Memory B cell (primary cell): Measurements from ENCODE around the gene FIBCD1.

Source experiments
- ATAC-seq: fragments of 150-1000 bp; cut with Tn5 transposase; 2 replicates; pipeline ENCODE4 v1.10.0; 2021; ENCODE audit warnings: low read depth, mild to moderate bottlenecking, moderate library complexity
- DNase-seq, 2 donors: peaks; one replicate each; pipeline ENCODE4 v3.0.0; 2022; ENCODE audit warnings: low spot score in 2 of 2
- H3K27ac Mint-ChIP-seq: one replicate; pipeline ENCODE4 v1.8.0; 2022; ENCODE audit warnings: mild to moderate bottlenecking, moderate library complexity, mixed read lengths
- H3K27me3 Mint-ChIP-seq: one replicate; pipeline ENCODE4 v1.8.0; 2022; ENCODE audit warnings: mixed read lengths
- H3K36me3 Mint-ChIP-seq: one replicate; pipeline ENCODE4 v1.8.0; 2022; ENCODE audit warnings: mild to moderate bottlenecking, mixed read lengths
- H3K4me1 Mint-ChIP-seq: one replicate; pipeline ENCODE4 v1.8.0; 2022; ENCODE audit warnings: mixed read lengths
- H3K4me3 Mint-ChIP-seq: one replicate; pipeline ENCODE4 v1.8.0; 2022; ENCODE audit warnings: mild to moderate bottlenecking, moderate library complexity, mixed read lengths
- H3K9me3 Mint-ChIP-seq: one replicate; pipeline ENCODE4 v1.8.0; 2022; ENCODE audit warnings: mixed read lengths

FIBCD1 gene

GRCh38 chr9:130952065-130952762 is 13.2 kb upstream of the FIBCD1 start:
- Mint-ChIP-seq H3K4me3 (no peak overlapping the region), H3K9me3 (peaks cover 1% of the 10 kb centered on the region), H3K4me1 (no peaks in the 10 kb centered on the region), H3K36me3 (no peaks in the 10 kb centered on the region), H3K27ac (no peak overlapping the region), H3K27me3 (peaks cover 20% of the 10 kb centered on the region)
- ATAC-seq: no peak
- no peak for DNase-seq

DNA sequence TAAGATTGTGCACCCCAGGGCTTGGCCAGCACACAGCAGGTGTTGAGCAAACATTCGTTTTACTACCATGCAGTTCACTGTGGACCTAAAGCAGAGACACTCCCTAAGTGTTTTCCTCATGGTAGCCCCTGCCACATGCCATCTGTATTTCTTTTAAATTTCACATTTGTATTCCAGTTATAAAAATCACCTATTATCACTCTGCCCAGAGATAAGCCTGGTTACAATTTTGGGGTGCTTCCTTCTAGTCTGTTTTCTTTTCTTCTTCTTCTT is 10.9 kb upstream of the FIBCD1 start:
- peaks cover 25% of the 10 kb centered on the region for H3K27me3 Mint-ChIP-seq
- ATAC-seq (no peak), DNase-seq (no peak)
- H3K9me3 Mint-ChIP-seq: peaks cover 1% of the 10 kb centered on the region
- H3K4me3 Mint-ChIP-seq: no peak overlapping the region
- H3K36me3 Mint-ChIP-seq: no peaks in the 10 kb centered on the region
- H3K27ac Mint-ChIP-seq: no peak overlapping the region
- no peaks in the 10 kb centered on the region for H3K4me1 Mint-ChIP-seq

DNA sequence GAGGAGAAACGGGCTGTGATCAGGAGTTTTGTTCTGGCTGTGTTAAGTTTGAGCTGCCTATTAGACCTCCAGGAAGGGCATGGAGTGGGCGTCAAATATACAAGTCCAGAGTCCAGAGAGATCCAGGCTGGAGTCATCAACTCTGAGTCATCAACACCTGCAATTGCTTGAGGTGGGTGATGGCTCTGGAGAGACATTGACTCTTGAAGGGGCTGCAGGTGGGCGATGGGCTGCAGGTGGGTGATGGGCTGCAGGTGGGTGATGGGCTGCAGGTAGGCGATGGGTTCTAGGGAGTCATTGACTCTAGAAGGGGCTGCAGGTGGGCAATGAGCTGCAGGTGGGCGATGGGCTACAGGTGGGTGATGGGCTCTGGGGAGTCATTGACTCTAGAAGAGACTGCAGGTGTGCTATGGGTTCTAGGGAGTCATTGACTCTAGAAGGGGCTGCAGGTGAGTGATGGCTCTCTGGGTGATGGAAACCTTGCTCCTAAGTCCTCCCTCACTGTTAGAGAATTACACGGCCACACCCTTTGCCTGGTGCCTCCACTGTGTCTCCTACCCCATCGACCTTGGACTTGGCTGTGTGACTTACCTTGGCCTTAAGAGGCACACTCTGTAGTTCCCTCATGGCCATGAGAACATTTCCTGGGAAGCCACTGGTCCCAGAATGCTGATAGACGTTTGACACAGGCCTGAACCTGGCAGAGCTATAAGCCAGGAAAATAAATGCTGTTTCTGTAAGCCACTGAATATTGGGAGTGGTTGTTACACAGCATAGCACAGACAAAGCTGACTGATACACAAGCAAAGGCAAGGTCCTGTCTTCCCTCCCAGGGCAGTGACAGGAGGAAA is 10.4 kb upstream of the FIBCD1 start:
- Mint-ChIP-seq H3K4me3 (no peak overlapping the region), H3K27me3 (peaks cover 25% of the 10 kb centered on the region), H3K27ac (no peak overlapping the region), H3K4me1 (no peaks in the 10 kb centered on the region), H3K9me3 (peaks cover 1% of the 10 kb centered on the region), H3K36me3 (no peaks in the 10 kb centered on the region)
- DNase-seq (no peak), ATAC-seq (no peak)

DNA sequence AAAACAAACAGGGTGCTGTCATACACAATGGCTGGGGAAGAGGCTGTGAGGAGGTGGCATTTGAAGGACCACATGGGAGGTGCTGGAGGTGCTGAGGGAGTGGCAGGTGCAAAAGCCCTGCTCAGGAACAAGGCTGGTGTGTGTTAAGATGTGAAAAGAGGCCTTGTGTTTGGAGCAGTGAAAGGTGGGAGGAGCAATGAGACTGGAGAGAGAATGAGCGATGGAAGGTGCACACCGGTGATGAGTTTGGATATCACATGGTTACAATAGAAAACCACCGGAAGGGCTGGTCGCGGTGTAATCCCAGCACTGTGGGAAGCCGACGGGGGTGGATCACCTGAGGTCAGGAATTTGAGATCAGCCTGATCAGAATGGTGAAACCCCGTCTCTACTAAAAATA is 9.2 kb upstream of the FIBCD1 start:
- H3K27ac Mint-ChIP-seq: no peak overlapping the region
- no peak for ATAC-seq
- H3K27me3 Mint-ChIP-seq: peaks cover 27% of the 10 kb centered on the region
- no peak for DNase-seq
- no peaks in the 10 kb centered on the region for H3K36me3 Mint-ChIP-seq
- H3K4me1 Mint-ChIP-seq: no peaks in the 10 kb centered on the region
- H3K4me3 Mint-ChIP-seq: no peak overlapping the region
- H3K9me3 Mint-ChIP-seq: peaks cover 1% of the 10 kb centered on the region

GRCh38 chr9:130947618-130948140 is 8.6 kb upstream of the FIBCD1 start:
- DNase-seq: no peak
- peaks cover 27% of the 10 kb centered on the region for H3K27me3 Mint-ChIP-seq
- no peak overlapping the region for H3K4me3 Mint-ChIP-seq
- H3K36me3 Mint-ChIP-seq: no peaks in the 10 kb centered on the region
- no peak for ATAC-seq
- no peak overlapping the region for H3K27ac Mint-ChIP-seq
- H3K9me3 Mint-ChIP-seq: peaks cover 1% of the 10 kb centered on the region
- no peaks in the 10 kb centered on the region for H3K4me1 Mint-ChIP-seq

DNA sequence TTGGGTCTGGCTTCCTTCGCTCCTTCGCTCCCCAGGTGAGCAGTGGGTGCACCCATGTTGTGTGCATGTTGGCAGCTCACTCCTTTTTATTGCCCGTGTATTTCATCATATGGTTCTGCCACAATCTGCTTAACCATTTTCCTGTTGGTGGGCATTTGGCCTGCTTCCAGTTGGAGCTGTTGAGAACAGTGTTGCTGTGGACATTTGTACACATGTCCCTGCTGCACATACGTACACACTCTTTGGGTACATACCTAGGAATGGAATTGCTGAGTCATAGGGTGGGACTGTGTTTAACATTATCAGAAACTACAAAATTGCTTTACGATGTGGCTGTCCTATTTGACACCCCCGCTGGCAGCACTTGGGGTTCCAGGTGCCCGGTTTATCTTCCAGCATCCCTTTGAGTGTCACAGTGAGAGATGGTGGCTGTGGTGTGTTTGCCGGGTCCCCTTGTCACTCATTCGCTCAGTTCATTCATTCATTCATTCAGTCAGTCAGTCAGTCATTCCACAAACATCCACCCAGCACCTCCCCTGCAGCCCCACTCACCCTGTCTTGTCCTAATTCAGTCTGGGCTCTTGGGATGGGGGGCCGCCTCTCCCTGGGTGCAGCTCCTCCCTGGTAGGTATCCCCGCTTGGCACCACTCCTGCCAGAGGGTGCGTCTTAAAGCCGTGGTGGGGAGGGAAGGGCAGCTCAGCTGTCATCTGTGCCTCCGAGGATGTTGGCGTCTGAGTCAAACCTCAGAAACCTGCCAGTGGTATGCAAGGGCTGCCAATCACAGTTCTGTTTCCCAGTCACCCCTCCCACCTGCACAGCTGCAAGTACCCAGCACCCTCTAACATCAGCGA is 7.9 kb upstream of the FIBCD1 start:
- H3K9me3 Mint-ChIP-seq: peaks cover 1% of the 10 kb centered on the region
- ATAC-seq: no peak
- H3K27ac Mint-ChIP-seq: no peak overlapping the region
- no peak overlapping the region for H3K4me3 Mint-ChIP-seq
- no peak for DNase-seq
- H3K4me1 Mint-ChIP-seq: no peaks in the 10 kb centered on the region
- H3K36me3 Mint-ChIP-seq: no peaks in the 10 kb centered on the region
- H3K27me3 Mint-ChIP-seq: peaks cover 28% of the 10 kb centered on the region

- no peak for DNase-seq
- Mint-ChIP-seq H3K9me3 (peaks cover under 1% of the 10 kb centered on the region), H3K4me1 (peaks cover 8% of the 10 kb centered on the region), H3K27me3 (peaks cover 33% of the 10 kb centered on the region), H3K27ac (no peak overlapping the region), H3K4me3 (no peak overlapping the region), H3K36me3 (no peaks in the 10 kb centered on the region)
- no peak for ATAC-seq
These were observed 6.1 kb upstream of the FIBCD1 start for GRCh38 chr9:130945173-130945572.

DNA sequence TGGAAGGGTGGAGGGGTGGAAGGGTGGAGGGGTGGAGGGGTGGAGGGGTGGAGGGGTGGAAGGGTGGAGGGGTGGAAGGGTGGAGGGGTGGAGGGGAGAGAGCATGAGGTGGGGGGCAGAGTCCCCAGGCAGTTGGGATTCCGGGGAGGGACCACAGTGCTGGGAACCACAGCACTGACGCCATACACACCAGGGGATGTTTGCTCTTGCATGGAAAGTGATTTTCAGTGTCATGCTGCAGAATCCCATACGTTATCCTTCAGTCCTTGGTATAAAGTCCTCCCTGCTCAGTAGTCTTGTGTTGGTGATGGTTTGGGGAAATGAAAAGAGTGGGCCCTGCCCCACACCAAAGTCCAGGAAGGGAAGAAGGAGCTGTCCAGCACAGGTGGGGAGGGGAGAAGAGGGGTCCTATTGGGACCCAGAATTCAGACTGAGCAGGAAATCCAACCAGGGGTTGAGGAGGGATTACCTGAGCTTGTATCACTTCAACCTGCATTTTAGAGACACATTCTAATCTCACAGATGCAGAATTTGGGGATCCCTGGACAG is 5.5 kb upstream of the FIBCD1 start:
- Mint-ChIP-seq H3K9me3 (no peaks in the 10 kb centered on the region), H3K27me3 (peaks cover 31% of the 10 kb centered on the region), H3K36me3 (no peaks in the 10 kb centered on the region), H3K27ac (no peak overlapping the region), H3K4me3 (no peak overlapping the region), H3K4me1 (peaks cover 8% of the 10 kb centered on the region)
- ATAC-seq (no peak), DNase-seq (no peak)

GRCh38 chr9:130943777-130944176 is 4.7 kb upstream of the FIBCD1 start:
- no peaks in the 10 kb centered on the region for H3K36me3 Mint-ChIP-seq
- no peak overlapping the region for H3K4me3 Mint-ChIP-seq
- no peaks in the 10 kb centered on the region for H3K9me3 Mint-ChIP-seq
- H3K27ac Mint-ChIP-seq: no peak overlapping the region
- peaks cover 28% of the 10 kb centered on the region for H3K27me3 Mint-ChIP-seq
- DNase-seq: no peak
- ATAC-seq: no peak
- peaks cover 9% of the 10 kb centered on the region for H3K4me1 Mint-ChIP-seq

GRCh38 chr9:130943221-130943620 is 4.2 kb upstream of the FIBCD1 start:
- Mint-ChIP-seq H3K36me3 (no peaks in the 10 kb centered on the region), H3K27ac (no peak overlapping the region)
- no peak for DNase-seq

GRCh38 chr9:130942679-130943078 is 3.6 kb upstream of the FIBCD1 start:
- no peak for DNase-seq
- Mint-ChIP-seq H3K27ac (no peak overlapping the region), H3K27me3 (peaks cover 28% of the 10 kb centered on the region), H3K36me3 (no peaks in the 10 kb centered on the region), H3K9me3 (no peaks in the 10 kb centered on the region), H3K4me1 (peaks cover 10% of the 10 kb centered on the region), H3K4me3 (no peak overlapping the region)
- ATAC-seq: no peak

More at GRCh38 chr9:130943221-130943620, 4.2 kb upstream of the FIBCD1 start:
- H3K4me1 Mint-ChIP-seq: peaks cover 10% of the 10 kb centered on the region
- no peak overlapping the region for H3K4me3 Mint-ChIP-seq
- no peak for ATAC-seq
- no peaks in the 10 kb centered on the region for H3K9me3 Mint-ChIP-seq
- H3K27me3 Mint-ChIP-seq: peaks cover 27% of the 10 kb centered on the region

- Mint-ChIP-seq H3K4me1 (peaks cover 10% of the 10 kb centered on the region), H3K27me3 (peaks cover 28% of the 10 kb centered on the region), H3K4me3 (no peak overlapping the region)
These were observed 3.0 kb upstream of the FIBCD1 start for GRCh38 chr9:130942084-130942483.

DNA sequence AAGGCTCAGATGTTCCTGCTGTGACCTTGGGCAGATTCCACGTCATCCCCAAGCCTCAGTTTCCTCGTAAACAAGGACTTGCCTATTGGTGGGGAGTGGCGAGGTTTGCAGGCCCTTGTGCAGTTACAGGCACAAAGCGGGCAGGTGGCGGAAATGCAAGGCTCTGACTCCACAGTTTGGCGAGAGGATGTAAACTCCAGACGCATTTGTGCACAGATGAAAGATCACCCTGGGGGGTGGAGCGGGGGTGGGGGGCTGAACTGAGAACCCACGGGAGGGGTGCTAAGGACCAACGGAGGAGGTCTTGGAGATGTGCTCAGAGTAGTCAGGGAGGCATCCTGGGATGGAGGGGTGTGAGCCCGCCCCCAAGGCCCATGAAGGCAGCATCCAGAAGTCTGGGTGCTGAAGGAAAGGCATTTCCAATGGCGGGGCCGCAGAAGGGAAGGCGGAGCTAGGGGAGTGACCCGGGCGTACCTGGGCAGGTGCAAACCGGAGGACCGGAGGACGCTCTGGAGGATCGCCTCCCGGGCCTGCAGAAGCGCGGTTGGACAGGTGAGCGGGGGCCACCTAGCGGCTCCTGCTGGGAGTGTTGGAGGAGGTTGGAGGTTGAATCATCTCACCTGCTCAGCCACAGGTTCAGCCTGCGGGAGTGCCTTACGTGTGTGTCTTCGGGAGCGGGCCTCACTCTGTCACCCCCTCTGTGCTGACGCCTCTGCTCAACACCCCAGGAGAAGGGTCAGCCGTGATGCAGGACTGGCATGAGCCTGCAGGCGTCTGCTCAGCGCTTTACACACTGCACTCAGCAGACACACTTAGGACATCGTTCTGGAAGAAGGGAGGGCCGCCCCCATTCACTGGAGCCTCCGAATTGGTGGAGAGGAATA is 1.9 kb upstream of the FIBCD1 start:
- Mint-ChIP-seq H3K9me3 (no peaks in the 10 kb centered on the region), H3K36me3 (no peaks in the 10 kb centered on the region), H3K4me3 (peak overlapping the region; percentile 53), H3K4me1 (peaks cover 10% of the 10 kb centered on the region), H3K27me3 (peaks cover 32% of the 10 kb centered on the region), H3K27ac (no peak overlapping the region)
- DNase-seq (peak; percentile 63 to 80), ATAC-seq (peak; percentile 78)

More at GRCh38 chr9:130942084-130942483, 3.0 kb upstream of the FIBCD1 start:
- Mint-ChIP-seq H3K36me3 (no peaks in the 10 kb centered on the region), H3K9me3 (no peaks in the 10 kb centered on the region), H3K27ac (no peak overlapping the region)
- ATAC-seq (no peak), DNase-seq (no peak)
